HG02852 (cell line): ENCODE measurements around the gene CDH13.

Source experiments
- ATAC-seq: cut with Tn5 transposase; IDR thresholded peaks from one replicate; pipeline ENCODE4 v1.9.1; 2021; ENCODE audit warnings: mild to moderate bottlenecking, moderate library complexity; ENCODE audit not compliant: unreplicated experiment

The CDH13 gene

DNA sequence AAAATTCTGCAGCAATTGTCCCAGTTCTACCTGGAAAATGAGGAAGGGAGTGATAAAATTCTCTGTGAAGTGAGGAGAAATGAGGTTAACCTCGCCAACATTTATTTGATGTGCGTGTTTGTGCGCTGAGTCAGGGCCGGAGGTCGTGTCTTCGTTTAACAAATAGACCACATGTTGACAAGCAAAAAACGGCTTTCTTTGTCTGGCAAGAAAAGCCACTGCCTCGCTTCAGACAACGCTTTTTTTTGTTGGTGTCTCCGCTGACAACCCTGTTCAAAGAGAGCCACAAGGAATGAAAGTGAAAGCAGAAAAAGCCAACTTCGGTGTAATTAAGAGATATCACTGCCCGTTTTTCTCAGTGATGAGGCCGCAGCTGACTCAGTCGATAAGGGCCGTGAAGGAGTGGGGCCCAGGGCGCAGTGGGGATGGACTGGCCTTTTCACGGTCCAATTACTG, 510.6 kb downstream of the CDH13 start:
- no peak for ATAC-seq

DNA sequence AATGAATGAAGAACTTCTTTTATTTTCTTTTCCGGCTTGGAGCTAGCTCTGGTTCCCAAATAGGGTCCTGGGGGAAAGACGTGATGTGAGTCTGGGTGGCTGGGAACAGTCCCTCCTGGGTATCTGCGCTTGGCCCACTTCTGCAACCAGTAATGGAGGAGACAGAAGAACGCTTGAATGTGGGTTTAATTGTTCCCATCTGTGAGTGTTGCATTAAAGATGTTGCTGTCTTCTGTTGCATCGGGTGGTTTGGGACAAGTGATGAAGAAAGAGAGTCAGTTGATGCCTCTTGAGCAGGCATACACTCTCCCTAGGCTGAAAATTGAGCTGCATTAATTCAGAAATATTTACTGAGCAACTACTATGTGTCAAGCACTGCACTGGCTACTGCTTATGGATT, 511.1 kb downstream of the CDH13 start:
- no peak for ATAC-seq

DNA sequence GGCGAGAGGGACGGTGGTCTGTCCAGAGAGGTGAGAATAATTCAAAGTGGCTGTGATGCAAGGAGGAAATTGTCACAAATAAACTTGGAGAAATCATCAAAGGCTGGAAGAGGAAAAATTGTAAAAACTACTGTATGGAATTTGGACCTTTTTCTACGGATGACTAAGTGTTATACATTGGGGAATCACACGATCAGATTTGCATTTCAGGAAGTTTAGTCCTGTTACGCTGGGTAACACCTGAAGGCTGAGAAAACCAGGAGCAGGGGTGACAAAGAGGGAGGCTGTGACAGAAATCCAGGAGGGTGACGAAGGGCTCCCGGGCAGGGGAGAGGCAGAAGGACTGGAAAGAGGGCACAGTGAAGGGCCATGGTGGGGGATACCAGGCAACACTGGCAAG, 511.7 kb downstream of the CDH13 start:
- no peak for ATAC-seq

DNA sequence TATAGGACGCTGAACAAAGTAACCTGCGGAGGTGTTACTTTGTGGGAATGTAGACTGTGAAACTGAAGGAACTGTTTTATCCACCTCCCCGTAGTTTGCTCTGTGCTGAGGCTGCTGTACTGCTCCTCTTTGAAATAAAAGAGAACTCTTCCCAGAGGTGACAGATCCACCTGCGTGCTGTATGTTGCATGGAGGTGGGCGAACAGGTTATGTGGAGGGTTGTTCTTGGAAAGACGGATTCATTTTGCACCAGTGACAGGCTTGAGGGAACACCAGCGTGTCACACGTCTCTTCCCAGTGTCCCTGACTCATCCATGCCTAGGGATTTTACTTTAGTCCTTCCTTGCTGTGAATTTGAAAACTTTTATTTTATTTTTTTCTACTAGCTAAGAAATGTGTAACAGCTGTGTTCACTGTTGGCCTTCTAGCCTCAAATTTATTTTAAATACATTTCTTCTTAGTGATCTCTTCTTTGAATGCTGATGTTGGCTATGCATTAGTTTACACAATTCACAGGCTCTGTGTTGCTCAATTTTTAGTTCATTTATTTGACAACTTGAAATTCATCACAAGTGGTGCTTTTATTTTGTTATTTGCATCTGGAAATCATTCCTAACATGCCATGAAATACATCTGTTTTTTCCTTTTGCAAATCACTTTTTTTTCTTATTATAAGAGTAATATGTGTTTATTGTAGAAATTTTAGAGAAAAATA, 512.4 kb downstream of the CDH13 start:
- no peak for ATAC-seq

DNA sequence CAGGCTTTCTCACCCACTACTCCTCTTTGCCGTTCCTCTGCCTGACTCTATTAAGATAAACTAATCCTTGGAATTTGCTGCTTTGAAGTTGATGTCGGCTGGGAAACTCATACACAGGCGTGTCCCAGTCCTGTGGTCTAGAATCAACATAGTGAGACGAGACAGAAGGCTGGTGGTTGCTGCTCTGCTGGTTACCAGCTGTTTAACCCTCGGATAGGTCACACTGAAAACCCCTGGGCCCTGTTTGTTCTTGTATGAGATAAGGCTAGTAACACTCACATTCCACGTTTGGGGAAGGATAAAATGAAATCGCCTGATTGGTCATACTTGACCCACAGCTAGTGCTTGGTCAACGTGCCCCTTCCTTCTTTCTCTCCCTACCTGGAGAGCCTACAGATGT, 517.0 kb downstream of the CDH13 start:
- ATAC-seq: no peak

DNA sequence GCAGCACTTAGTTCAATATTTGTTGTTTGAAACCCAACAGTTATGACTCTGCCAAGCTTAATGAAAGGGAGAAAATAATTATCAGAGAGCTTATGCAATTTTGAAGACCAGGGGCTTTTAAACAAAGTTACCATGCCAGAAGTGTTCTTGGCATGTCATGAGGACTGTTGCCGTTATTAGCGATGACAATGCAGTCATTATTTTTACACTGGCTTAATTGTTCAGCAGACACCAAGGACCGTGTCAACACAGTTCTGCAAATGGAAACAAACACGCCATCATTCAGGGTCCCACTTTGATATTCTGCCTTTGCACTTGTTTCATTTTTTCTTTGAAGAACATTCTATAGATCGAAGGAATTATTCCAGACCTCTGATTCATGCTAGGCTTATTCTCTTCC, 518.5 kb downstream of the CDH13 start:
- no peak for ATAC-seq

DNA sequence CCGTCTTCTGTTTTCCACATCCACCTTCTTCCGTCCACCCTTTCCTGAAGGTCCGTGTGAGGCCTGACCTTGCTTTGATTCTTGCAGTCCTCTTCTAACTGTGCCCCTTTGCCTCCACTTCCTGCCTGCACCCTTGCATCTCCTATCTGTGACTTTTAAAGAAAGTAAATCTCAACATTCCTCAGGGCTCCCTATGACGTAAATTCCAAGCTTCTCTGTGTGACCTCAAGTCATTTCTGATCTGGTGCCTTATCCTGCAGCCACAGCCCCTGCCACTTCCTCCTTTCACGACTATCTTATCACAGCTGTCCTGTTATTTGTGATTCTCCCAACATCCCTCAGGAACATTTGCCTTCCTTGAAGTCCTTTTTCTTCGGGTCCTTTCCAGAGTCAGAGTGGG, 520.5 kb downstream of the CDH13 start:
- ATAC-seq: no peak

DNA sequence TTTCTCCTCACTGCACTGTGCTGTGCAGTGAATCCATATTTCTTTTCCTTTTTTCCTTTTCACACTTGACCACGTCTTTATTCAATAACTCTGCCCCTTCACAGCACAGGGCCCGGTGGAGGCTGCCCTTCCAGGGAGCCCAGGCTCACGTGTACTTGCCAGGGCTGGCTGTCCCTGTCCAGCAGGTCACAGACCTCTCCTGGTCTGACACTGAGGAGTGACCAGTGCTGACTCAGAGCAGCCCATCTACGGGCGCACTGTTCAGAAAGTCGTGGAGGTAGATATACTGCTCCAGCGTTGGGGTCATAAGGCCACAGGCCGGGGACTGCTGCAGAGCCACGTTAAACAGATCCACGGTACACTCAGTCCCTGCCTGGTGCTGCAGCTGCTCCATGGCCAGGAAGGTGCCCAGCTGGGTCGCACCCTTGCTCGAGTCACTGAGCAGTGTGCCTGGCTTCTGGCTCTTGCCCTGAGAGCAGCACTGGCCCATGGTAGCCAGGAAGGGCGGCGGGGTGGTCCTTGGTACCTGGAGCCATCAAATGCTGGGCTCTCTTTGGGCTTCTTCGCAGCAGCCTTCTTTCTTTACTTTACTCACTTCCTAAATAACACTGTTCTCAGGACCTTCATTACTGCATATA, 531.7 kb downstream of the CDH13 start:
- ATAC-seq: no peak

DNA sequence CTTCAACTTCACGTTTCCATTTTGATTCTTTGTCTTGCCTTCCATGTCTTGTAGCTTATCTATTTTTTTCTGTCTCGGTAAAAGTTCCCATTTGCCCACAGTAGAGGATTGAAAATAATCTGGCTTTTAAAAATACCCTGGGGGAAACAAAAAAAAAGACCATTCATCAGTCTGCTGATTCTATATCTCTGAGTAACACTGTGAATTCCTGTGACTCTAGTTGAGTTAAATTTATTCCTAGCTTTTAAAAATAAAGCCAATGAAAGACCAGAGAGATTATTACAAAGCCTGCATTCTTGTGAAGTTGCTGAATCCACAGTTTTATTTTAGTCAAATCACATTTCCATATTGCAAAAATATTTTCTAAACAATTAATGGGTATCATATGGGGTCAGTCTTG, 532.3 kb downstream of the CDH13 start:
- no peak for ATAC-seq

DNA sequence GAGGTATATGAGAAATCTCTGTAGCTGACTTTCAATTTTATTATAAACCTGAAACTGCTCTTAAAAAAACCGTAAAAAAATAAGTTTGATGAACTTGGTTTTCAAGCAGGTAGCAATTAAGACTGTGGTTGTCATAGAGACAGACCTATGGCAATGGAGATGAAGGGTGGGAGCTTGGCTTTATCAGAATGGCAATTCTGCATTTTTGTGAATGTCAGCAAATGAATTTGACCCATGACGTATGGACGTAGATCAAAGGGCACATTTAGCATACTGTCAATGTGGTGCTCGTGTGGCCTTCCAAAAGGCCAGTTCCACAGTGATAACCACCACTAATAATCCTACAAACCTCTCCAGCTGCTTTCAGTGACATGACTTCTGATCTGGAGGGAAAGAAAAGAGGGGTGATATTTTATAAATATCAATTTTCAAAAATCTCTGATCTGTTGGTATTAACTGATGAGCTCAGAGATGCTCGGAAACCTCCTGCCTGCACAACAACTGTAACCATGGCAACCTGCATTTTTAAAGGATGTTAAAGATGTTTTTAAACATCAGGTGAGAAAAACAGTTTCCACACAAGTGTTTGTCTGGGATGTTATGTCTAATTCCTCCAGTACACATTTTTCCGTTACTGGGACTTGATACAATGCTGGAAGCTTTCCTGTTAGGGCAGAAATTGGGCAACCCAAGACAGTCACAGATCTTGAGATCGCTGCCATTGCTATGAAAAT, 533.7 kb downstream of the CDH13 start:
- no peak for ATAC-seq

DNA sequence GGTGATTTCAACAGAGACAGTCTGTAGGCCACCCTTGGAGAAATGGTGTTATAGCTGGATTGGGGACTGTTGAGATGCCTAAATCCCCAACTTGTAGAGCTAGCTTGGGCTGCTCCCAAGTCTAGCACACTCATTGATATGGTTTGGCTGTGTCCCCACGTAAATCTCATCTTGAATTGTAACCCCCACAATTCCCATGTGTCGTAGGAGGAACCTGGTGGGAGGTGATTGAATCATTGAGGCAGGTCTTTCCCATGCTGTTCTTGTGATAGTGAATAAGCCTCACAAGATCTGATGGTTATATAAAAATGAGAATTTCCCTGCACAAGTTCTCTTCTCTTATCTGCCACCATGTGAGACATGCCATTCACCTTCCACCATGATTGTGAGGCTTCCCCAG, 536.0 kb downstream of the CDH13 start:
- no peak for ATAC-seq

DNA sequence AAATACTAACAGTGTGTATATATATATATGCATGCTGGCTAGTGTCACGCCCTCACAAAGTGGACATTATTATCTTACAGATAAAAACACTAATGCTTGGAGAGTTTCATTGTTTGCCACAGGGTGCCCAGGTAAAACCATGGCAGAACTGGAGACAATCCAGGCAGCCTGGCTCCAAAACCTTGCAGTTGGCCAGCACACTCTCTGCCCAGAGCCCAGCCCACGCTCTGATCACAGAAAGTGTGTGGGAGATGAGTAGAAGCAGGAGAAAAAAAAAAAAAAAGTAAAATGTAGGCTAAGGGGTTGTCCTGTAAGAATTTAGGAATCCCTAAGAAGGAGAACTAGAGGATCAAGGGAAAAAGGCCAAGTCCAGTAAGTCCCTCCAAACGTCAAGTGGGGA, 538.0 kb downstream of the CDH13 start:
- no peak for ATAC-seq

DNA sequence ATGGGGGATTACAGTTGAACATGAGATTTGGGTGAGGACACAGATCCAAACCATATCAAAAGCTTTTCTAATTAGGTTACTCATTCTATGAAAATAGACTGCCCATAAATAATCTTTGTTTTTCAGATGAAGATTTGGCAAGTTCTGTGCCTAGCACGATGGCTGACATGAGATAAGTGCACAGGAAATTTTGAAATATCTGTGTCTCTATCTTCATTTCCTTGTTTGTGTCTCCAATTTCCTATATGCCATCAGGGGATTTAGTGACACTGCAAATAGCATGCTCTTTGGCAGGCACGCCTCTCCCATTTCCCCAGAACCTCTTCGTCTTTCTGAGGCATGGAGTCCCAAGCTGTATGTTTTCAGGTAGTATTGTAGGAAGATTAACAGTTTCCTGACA, 544.6 kb downstream of the CDH13 start:
- ATAC-seq: no peak

DNA sequence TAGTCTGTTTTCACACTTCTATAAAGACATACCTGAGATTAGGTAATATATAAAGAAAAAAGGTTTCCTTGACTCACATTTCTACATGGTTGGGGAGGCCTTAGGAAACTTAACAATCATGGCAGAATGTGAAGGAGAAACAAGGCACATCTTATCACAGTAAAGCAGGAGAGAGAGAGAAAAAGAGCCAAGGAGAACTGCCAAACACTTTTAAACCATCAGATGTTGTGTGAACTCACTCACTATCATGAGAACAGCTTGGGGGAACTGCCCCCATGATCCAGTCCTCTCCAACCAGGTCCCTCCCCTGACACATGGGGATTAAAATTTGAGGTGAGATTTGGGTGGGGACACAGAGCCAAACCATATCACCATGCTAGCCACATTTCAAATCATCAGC, 547.9 kb downstream of the CDH13 start:
- no peak for ATAC-seq

DNA sequence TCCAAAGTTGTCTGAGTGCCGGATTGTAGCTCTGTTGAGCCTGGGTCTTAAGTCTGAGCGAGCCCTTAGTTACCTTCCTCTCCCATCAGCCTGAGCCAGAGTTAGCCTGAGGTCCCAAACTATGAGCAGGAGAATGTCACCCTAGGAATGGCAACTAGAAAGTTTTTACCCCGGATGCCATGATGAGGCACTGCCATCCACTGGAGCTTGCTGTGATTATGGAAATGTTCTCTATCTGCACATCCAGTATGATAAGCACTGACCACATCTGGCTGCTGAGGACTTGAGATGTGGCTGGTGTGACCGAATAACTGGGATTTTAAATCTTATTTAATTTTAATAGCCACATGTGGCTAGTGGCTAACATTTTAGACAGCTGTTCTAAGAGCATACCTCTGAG, 550.0 kb downstream of the CDH13 start:
- ATAC-seq: no peak

DNA sequence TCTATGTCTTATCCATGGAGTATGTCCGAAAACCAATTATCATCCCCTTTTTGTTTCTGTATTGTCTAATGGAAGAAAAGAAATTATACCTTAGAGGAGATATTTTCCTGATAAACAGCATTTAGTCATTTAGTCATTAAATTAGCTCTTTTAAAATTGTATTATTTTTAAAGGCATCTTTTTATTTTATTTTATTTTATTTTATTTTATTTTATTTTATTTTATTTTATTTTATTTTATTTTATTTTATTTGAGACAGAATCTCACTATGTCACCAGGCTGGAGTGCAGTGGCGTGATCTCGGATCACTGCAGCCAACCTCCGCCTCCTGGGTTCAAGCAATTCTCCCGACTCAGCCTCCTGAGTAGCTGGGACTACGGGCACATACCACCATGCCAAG, 559.1 kb downstream of the CDH13 start:
- no peak for ATAC-seq

DNA sequence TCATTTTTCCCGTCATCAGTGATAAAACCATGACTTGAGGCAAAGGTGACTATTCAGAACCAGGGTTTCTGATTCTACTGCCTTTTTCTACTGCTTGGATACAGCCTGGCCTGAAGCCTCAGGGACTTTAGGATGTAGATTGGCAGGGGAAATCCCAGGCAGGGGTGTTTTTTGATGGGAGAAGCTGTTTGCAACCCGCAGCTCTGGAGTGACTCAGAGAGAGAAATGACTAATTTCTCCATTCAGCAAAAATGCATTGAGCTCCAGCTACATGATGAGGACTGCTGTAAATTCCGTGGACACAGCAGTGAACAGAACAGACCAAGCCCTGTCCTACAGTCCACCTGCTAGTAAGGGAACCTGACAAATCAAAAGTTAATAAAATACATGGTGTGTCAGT, 560.6 kb downstream of the CDH13 start:
- no peak for ATAC-seq

DNA sequence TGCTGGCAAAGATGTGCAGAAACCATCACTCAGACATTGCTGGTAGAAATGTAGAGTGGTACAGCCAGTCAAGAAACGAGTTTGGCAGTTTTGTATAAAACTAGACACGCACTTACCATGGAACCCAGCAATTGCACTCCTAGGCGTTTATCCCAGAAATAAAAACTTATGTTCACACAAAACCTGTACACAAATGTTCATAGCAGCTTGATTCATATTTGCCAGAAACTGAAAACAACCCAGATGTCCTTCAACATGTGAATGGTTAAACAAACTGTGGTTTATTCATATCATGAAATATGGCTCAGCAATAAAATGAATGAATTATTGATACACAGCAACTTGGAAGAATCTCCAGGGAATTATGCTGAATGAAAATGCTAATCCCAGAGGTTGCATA, 570.0 kb downstream of the CDH13 start:
- ATAC-seq: no peak

DNA sequence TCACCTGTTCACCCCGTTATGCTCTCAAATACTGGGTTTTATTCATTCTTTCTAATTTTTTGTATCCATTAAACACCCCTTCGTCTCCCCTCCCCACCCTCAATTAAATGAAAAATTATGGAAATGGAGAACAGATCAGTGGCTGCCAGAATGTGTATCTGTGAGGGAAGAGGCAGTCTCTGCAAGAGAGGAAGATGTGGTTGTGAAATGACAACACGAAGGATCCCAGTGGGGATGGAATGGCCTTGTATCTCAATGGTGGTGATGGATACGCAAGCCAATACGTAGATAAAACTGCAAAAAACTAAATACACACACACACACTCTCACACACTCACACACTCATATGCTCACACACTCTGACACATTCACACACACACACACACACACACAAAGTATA, 570.7 kb downstream of the CDH13 start:
- ATAC-seq: no peak

DNA sequence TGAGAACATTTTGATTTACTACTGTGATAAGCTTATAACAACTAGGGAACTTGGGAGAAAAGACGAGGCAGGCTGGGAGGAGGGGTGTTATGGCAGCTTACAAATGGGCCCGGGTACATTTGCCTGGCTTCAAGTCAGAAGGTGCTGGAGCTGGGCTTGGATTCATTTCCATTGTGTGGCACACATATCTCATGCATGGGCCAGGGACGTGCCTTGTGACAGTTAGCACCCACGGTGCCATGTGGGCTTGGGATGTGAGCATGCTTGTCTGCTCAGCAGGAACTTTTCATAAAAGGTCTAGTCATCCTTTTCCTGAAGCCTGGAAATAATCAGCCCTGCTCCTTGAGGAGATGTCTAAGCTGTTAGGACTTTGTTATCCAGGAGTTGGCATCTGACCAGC, 572.2 kb downstream of the CDH13 start:
- ATAC-seq: no peak

DNA sequence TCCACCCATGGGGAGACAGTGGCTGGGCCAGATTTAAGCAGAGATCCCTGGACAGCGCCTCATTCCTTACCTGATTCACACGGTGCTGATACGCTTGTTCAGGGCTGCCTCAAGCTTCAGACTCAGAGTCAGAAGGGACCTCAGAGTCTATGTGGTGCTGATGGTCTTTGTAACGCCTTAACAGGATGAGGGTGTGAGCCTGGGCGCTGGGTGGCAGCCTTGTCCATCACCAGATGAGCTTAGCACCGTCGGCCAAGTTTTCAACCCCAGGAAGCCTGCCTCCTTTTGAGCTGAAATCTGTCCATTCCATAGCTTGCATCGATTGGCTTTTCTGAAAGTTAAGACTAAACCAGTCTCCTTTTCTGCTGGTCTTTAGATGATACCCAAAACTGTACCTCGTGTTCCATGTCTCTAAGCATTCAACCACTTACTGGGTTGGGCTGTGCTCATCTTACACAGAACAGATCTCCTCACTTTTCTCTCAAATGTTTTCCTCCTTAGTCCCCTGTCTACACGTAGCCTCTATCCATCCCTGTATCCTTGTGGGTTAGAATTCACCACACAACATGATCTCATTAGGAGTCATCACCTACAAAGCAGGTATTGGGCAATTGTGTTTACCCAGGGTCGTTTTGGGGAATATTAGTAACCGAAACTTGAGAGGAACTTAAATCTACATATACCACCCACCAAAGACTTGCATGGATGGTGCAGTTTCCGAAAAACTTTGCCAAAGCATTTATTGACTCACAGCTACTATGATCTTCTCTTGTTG, 573.4 kb downstream of the CDH13 start:
- ATAC-seq: no peak
